ENCODE measurements around the gene AP5B1.
A peak's percentile ranks its signal among the peaks of the same experiment; 100 is the strongest.
"Not testable (repeated sequence)": the region's sequence is repeated elsewhere in the genome, so short reads cannot be mapped to it uniquely, and the experiment has no call there.

Gene AP5B1

DNA sequence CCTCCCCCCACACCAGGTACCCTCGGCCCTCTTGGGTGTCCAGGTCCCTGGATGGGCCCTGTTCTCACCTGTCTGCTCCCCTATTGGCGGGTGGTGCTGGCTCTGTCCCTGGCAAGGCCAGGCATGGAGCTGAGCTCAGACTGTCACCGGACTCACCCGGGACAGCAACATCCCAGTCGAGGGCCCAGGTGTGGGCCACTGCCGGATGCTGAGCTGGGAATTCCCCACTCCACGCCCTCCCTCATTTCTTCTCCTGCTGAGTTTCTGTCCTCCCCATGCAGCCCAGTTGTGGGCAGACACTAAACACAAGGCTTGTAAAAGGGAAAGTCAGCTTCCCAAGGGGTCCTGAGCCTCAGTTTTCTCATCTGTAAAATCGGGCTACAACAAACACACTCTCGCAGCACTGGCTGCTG, 2.0 kb upstream of the AP5B1 start:
- no peak for DNase-seq

- DNase-seq, result no peak
Measured at GRCh38 chr11:65781962-65782815, 1.4 kb upstream of the AP5B1 start.

DNA sequence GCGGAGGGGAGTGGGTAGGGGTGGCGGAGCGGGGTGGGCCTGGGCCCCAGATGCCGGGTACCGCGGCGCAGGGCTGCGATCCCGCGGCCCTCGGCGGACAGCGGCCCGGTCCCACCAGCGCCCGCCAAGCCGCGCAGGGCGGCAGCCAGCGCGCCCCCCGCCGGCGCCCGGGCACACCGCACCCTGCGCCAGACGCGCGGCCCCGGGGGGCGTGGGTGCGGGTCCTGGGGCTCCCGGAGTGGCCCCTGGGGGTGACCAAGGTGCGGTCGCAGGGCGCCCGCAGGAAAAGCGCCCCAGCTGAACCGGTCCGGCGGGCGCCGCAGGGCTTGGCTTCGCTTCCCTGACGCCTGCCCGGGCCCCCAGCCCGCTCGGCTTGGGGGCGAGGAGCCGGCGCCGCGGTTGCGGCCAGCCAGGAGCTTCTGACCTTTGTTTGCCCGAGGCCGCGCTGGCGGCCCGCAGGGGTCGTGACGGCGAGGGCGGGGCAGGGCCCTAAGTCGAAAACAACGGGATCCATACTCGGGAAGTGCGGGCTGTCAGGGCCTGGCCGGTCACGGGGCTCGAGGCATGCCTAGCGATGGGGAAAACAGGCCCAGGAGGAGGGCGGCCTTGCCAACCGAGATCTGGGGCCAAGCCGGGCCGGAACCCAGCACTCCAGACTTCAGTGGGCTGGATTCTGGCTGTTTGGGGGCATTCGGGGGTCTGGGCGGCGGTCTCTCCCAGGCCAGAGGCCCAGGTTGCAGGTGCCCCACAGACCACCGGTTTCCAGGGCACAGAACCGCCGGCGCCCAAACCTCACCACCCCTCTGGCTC, 581 bp upstream of the AP5B1 start:
- no peak for DNase-seq

DNA sequence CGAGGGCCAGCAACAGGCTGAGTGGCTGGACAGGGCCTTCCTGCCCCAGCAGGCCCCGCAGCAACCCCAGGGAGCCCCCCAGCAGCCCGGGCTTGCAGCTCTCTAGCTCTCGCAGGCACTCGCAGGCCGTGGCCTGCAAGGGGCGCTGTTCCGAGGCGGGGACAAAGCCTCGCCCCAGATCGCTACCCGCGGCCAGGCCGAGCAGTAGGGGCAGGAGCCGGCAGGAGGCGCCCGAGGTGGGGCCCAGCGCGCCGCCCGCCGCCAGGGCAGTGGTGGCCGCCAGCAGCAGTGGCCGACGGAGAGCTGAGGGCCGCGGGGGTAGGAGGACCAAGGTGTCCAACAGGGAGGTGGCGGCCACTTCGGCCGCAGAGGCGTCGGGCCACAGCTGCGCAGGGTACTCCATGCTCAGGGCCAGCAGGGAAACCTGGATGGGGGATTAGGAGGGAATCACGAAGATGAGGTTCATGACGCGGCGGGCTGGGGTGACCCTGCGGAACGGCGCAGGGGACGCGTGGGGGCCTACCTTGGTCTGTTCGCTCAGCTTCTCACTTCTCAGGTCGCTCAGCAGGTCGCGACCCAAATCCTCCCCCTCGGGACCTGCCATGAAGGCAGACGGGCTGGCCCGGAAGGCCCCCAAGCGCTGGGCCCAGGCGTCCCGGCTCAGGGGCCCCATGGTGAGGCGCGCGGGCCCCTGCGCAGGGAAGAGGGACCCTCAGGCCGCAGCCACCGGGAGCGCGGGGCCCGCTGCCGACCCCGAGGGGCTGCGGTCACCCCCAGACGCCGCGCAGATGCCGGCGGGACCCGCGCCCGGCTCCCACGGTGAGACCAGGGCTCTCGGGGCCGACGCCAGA, 632 bp downstream of the AP5B1 start:
- DNase-seq, result no peak

DNA sequence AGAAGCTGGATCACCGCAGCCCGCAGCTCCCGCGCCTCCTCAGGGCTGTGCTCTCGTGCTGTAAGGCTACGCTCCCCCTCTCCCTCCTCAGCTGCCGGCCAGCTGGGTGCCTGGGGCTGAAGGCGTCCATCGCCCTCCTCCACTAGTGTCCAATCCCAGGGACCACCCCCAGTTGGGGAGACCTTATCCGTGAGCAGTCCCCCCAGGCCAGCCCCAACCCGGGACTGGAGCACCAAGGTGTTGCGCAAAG, 1.2 kb downstream of the AP5B1 start:
- no peak for DNase-seq

GRCh38 chr11:65778901-65779668, 1.7 kb downstream of the AP5B1 start:
- DNase-seq, result no peak

DNA sequence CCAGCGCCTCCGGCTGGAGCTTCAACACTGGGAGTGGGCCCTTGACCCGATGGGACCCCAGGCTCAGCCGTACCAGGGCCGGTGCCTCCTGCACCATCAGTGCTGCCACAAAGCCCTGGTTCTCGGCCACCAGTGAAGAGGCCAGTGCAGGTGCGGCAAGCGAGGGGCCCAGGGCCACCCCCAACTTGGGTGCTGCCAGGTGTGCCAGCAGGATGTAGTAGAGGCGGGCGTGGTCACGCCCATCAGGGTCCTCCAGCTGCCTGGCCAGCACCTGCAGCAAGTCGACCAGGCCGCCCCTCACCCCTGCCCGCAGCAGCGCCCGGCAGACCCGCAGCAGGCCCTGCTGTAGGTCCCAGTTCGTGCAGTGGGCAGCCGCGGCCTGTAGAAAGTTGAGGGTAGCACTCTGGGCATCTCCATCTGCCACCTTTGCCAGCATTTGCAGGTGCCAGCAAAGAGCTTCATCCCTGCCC, 2.3 kb downstream of the AP5B1 start:
- no peak for DNase-seq

DNA sequence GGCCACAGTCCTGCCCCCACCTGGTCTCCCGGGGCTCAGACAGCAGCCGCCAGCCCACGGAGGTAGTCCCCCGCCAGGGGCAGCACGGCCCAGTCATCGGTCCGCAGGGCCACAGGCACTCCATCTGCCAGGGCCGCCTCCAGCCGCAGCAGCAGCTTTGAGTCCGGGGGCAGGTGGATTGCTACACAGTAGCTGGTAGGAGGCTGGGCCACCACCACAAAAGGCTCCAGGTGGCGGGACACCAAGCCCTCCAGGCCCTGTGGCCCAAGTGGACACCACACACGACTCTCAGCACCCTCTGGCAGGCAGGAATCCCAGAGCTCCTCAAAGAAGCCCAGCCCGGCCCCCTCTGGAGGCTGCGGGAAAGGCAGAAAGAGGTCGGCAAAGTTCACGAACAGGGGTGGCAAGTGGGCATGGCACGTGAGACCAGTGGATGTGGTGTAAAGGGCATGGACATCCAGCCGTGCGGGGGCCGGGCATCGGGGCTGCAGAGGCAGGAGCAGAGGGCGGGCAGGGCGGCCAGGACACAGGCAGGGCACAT, 2.9 kb downstream of the AP5B1 start:
- no peak for DNase-seq

GRCh38 chr11:65777241-65777640, 3.5 kb downstream of the AP5B1 start:
- DNase-seq, result no peak

- DNase-seq, result no peak
Measured at GRCh38 chr11:65776710-65777141, 4.0 kb downstream of the AP5B1 start.

DNA sequence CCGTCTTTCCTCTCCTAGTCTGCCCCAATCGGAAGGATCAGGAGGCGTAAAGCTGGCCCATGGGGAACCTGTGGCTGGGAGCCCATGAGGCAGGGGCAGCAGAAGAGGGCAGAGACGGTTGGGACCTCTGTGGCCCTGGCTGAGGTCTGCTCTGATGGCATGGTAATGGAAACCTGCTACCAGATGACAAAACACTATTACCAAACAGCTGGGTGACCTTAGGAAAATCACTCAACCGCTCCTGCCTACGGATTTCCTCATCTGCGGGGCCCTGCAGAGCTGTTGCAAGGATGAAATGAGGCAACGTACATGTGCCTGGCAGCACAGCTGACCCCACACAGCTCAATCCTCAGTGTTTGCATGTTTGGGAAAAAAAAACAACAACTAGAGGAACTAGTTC, 4.6 kb downstream of the AP5B1 start:
- peak; percentile 77 for DNase-seq

GRCh38 chr11:65774525-65775306, 6.1 kb downstream of the AP5B1 start:
- no peak for DNase-seq

GRCh38 chr11:65773784-65774411, 6.9 kb downstream of the AP5B1 start:
- DNase-seq, result no peak

DNA sequence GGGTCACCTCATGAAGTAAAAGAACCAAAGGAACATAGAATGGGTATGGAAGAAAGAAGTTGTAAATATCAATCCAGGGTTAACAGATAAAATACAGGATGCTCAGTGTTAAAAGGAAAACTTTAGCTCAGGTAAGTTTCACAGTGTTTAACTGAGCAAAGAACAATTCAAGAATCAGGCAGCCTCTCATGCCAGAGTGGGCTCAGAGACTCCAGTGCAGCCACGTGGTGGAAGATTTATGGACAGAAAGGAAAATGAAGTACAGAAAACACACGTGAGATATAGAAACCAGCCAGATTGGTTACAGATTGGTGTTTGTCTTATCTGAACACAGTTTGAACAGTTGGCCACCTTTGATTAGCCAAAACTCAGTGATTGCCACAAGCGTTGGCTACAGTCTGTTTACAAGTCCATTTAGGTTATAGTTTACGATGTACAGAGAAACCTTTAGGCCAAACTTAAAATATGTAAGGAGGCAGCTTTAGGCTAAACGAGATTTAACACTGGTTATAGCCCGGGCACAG, 9.1 kb downstream of the AP5B1 start:
- DNase-seq, result no peak

DNA sequence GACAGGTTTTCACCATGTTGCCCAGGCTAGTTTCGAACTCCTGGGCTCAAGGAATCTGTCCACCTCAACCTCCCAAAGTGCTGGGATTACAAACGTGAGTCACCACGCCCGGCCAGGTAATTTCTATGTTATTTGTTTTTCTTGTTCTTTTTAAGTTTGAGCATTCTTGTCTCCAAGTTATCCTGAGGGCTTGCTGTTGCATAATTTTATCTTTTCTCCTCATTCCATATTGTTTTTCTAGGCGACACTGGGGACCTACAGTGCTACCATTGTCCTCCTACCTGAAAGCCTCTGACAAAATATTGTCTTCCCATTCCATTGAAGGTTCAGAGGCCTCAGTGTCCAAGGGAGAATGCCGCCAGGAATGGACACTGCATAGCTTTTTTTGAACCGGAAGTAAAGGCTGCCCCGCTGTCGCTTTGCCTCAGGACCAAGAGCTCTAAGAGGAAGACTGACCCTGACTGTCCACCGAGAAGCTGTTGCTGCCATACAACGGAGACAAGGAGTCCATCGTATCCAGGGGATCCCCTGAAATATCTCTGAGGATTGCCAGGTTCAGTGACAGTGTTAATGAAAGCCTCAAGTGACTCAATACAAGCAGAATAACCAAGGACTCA, 9.7 kb downstream of the AP5B1 start:
- no peak for DNase-seq

GRCh38 chr11:65767806-65768205, 13.0 kb downstream of the AP5B1 start:
- not testable (repeated sequence) for DNase-seq

DNA sequence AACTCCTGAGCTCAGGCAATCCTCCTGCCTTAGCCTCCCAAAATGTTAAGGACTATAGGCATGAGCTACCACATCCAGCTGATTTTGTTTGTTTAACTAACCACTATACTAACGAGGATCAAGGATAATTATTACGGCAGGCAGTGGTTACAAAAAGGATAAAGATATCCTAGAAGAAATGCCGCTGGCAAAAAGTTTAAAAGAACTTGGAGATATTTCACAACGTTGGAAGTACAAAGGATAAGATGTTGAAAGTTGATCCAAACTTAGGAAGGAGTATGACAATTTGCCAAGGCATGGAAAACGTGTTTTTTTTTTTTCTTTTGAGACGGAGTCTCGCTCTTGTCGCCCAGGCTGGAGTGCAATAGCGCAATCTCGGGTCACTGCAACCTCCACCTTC, 13.4 kb downstream of the AP5B1 start:
- DNase-seq, result no peak

GRCh38 chr11:65766535-65766934, 14.2 kb downstream of the AP5B1 start:
- DNase-seq, result peak; percentile 41

GRCh38 chr11:65764434-65764833, 16.3 kb downstream of the AP5B1 start:
- no peak for DNase-seq

DNA sequence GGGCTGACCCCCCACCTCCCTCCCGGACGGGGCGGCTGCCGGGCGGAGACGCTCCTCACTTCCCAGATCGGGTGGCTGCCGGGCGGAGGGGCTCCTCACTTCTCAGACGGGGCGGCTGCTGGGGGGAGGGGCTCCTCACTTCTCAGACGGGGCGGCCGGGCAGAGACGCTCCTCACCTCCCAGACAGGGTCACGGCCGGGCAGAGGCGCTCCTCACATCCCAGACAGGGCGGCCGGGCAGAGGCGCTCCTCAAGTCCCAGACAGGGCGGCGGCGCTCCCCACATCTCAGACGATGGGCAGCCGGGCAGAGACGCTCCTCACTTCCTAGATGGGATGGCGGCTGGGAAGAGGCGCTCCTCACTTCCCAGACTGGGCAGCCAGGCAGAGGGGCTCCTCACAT, 18.0 kb downstream of the AP5B1 start:
- DNase-seq, result not testable (repeated sequence)
